HEK293T (cell line): ENCODE data around the gene UVRAG.

Experiments
- CTCF ChIA-PET: fragments of 350-600 bp; formaldehyde crosslinking; extraction: SDS; loops from one replicate; lab custom pipeline; 2021; ENCODE audit warnings: antibody characterized with exemption, inconsistent platforms; lab: Yijun Ruan, JAX
- POLR2A ChIA-PET: fragments of 350-600 bp; formaldehyde crosslinking; extraction: SDS; loops from one replicate; lab custom pipeline; 2020; ENCODE audit warnings: antibody characterized with exemption, inconsistent platforms; lab: Yijun Ruan, JAX
- DNase-seq: peaks from one replicate; pipeline ENCODE4 v3.0.0; 2012; ENCODE audit warnings: mixed read lengths; ENCODE audit errors: extremely low spot score
- ARNT ChIP-seq: fragments of 450-650 bp; IDR thresholded peaks from 2 replicates; pipeline ENCODE4 v1.6.1; 2017; ENCODE audit warnings: mild to moderate bottlenecking
- BHLHE40 ChIP-seq: fragments of 450-650 bp; IDR thresholded peaks from 2 replicates; pipeline ENCODE4 v1.6.1; 2016; ENCODE audit warnings: mild to moderate bottlenecking, moderate library complexity, borderline replicate concordance
- CTBP1 ChIP-seq: fragments of 450-650 bp; IDR thresholded peaks from 2 replicates; pipeline ENCODE4 v1.6.1; 2016; ENCODE audit warnings: borderline replicate concordance
- ELF4 ChIP-seq: fragments of 450-650 bp; IDR thresholded peaks from 2 replicates; pipeline ENCODE4 v1.6.1; 2017; ENCODE audit warnings: antibody characterized with exemption
- FOXA1 ChIP-seq: fragments of 450-650 bp; IDR thresholded peaks from 2 replicates; pipeline ENCODE4 v1.6.1; 2016; ENCODE audit warnings: mild to moderate bottlenecking
- FOXK2 ChIP-seq: fragments of 450-650 bp; IDR thresholded peaks from 2 replicates; pipeline ENCODE4 v1.6.1; 2016; ENCODE audit warnings: mild to moderate bottlenecking
- FOXM1 ChIP-seq: fragments of 450-650 bp; IDR thresholded peaks from 2 replicates; pipeline ENCODE4 v1.6.1; 2017; ENCODE audit warnings: mild to moderate bottlenecking, borderline replicate concordance
- HDGF ChIP-seq: fragments of 450-650 bp; IDR thresholded peaks from 2 replicates; pipeline ENCODE4 v1.6.1; 2017; ENCODE audit warnings: antibody characterized with exemption, borderline replicate concordance
- L3MBTL2 ChIP-seq: fragments of 450-650 bp; conservative IDR thresholded peaks from 2 replicates; pipeline ENCODE4 v1.6.1; 2016; ENCODE audit warnings: mild to moderate bottlenecking
- LEF1 ChIP-seq: fragments of 450-650 bp; IDR thresholded peaks from 2 replicates; pipeline ENCODE4 v1.6.1; 2017; ENCODE audit warnings: mild to moderate bottlenecking, borderline replicate concordance
- NFRKB ChIP-seq: fragments of 450-650 bp; IDR thresholded peaks from 2 replicates; pipeline ENCODE4 v1.6.1; 2016; ENCODE audit warnings: mild to moderate bottlenecking, moderate library complexity
- PKNOX1 ChIP-seq: fragments of 450-650 bp; IDR thresholded peaks from 2 replicates; pipeline ENCODE4 v1.6.1; 2016
- SP1 ChIP-seq: fragments of 450-650 bp; IDR thresholded peaks from 2 replicates; pipeline ENCODE4 v1.6.1; 2017
- SUZ12 ChIP-seq: fragments of 450-650 bp; IDR thresholded peaks from 2 replicates; pipeline ENCODE4 v1.6.1; 2016; ENCODE audit warnings: mild to moderate bottlenecking
- TARDBP ChIP-seq: fragments of 450-650 bp; IDR thresholded peaks from 2 replicates; pipeline ENCODE4 v1.6.1; 2016
- ZNF384 ChIP-seq: fragments of 450-650 bp; IDR thresholded peaks from 2 replicates; pipeline ENCODE4 v1.6.1; 2016

UVRAG gene

GRCh38 chr11:75786101-75786736, 28.8 kb upstream of the UVRAG start:
- TF ChIP-seq ELF4 (no peak), L3MBTL2 (no peak)
- ChIA-PET POLR2A (interaction anchor here (0.8 kb wide), 1 partner anchor 22 kb away, joined by 3 read pairs; no protein-coding TSS in a partner anchor), CTCF (no interaction called here)
- DNase-seq, result no peak

DNA sequence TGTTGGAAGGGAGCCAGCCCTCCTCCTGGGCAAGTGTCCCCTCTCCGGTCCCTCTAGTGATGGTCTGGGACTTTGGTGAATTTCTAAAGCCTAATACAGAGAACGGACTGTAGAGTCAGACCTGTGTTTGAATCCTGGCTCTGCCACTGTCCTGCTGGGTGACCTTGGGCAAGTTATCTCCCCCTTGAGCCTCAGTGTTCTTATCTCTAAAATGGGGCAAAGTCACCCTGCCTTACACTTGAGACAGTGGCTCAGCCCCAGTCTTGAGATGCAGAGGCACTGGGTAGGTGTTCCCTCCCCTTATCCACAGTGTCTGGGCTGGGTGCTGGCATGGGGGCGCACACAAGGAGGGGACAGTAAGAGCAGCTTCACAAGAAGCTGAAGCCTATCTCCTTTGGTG, 25.5 kb upstream of the UVRAG start:
- POLR2A ChIA-PET, result interaction anchor here (0.9 kb wide), 1 partner anchor 8 kb away, joined by 3 read pairs; no protein-coding TSS in a partner anchor
- CTCF ChIA-PET, result no interaction called here
- no peak for TF ChIP-seq SP1
- TF ChIP-seq ARNT, result no peak
- TF ChIP-seq NFRKB, result no peak
- TF ChIP-seq ZNF384, result no peak
- no peak for TF ChIP-seq ELF4
- TF ChIP-seq HDGF, result no peak
- no peak for DNase-seq

GRCh38 chr11:75790986-75791385, 24.0 kb upstream of the UVRAG start:
- POLR2A ChIA-PET, result no interaction called here
- no peak for DNase-seq
- CTCF ChIA-PET, result no interaction called here
- TF ChIP-seq TARDBP (no peak), FOXM1 (no peak), CTBP1 (no peak)

- POLR2A ChIA-PET, result no interaction called here
- CTCF ChIA-PET, result interaction anchor here (1.4 kb wide), 1 partner anchor 11 kb away, joined by 3 read pairs; no protein-coding TSS in a partner anchor
- no peak for DNase-seq
- TF ChIP-seq FOXM1, result no peak
These were observed 22.8 kb upstream of the UVRAG start for GRCh38 chr11:75792127-75792731.

DNA sequence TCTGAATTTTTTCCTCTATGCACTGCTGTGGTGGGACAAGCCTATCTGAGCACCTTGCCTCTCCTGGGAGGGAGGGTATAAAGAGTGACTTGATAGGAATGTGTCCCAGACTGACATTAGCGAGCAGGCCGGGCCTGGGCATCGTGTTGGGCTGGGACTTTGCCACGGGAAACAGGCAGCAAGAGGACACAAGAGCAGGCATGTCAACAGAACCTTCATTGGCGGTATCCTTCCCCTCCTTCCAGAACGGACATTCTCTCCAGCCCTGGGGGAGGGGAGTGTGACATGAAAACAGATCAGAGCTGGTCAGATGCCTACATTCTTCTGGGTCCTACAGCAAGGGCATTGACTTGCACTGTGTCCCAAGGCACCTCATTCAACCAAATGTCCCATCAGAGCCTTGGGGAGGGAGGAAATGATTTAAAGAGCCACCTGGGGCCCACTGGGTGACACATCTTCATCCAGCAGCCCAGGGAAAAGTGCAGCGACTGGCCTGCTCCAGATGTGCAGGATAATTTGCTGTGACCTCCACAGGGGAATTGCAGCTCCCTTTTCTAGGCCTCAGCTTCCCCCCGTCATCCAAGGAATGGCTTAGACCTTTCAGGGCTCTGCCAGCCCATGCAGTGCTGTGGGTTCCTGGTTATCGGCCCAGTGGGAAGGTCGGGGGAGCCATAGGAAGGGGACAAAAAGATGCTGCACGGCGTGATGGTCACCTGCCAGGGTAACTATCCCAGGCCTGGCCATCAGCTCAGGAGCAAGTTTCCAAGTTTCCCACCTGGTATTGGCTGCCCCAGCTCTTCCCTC, 21.8 kb upstream of the UVRAG start:
- POLR2A ChIA-PET, result interaction anchor here (0.9 to 1.3 kb wide), 2 partner anchors 8 to 64 kb away, joined by 3 to 4 read pairs; no protein-coding TSS in a partner anchor
- CTCF ChIA-PET, result interaction anchor here (1.4 kb wide), 1 partner anchor 10 kb away, joined by 3 read pairs; no protein-coding TSS in a partner anchor
- TF ChIP-seq ZNF384, result no peak
- TF ChIP-seq CTBP1, result no peak
- no peak for TF ChIP-seq BHLHE40
- TF ChIP-seq LEF1, result no peak
- TF ChIP-seq ELF4, result no peak
- no peak for TF ChIP-seq HDGF
- TF ChIP-seq FOXA1, result no peak
- no peak for TF ChIP-seq TARDBP
- TF ChIP-seq FOXM1, result no peak
- no peak for TF ChIP-seq FOXK2
- no peak for TF ChIP-seq L3MBTL2
- DNase-seq, result no peak

GRCh38 chr11:75793966-75794365, 21.0 kb upstream of the UVRAG start:
- DNase-seq, result no peak
- ChIA-PET POLR2A (interaction anchor here (0.9 to 1.3 kb wide), 2 partner anchors 9 to 63 kb away, joined by 3 to 4 read pairs; no protein-coding TSS in a partner anchor), CTCF (no interaction called here)
- TF ChIP-seq CTBP1, result no peak
- no peak for TF ChIP-seq FOXA1
- TF ChIP-seq HDGF, result no peak
- no peak for TF ChIP-seq ELF4
- TF ChIP-seq SUZ12, result no peak
- no peak for TF ChIP-seq BHLHE40
- no peak for TF ChIP-seq L3MBTL2
- TF ChIP-seq SP1, result no peak

- CTCF ChIA-PET, result interaction anchor here (0.6 kb wide), 2 partner anchors 10 to 459 kb away, joined by 3 read pairs; no protein-coding TSS in a partner anchor
- DNase-seq, result no peak
- POLR2A ChIA-PET, result no interaction called here
- TF ChIP-seq SUZ12 (no peak), LEF1 (no peak), HDGF (no peak), ZNF384 (no peak), ARNT (no peak), TARDBP (no peak), BHLHE40 (no peak), FOXM1 (no peak), FOXA1 (no peak), PKNOX1 (no peak), ELF4 (no peak), SP1 (no peak), FOXK2 (no peak), CTBP1 (no peak)
These were observed 19.5 kb upstream of the UVRAG start for GRCh38 chr11:75795276-75796090.
